Vagina (tissue), 2 donors: ENCODE measurements around the gene RAPGEF5.

Experiments used
- CTCF ChIP-seq, 3 experiments: fragments of 450-650 bp in 2 of 3; fragments of 200-600 bp in 1 of 3; sonication (generic) in 1 of 3; IDR thresholded peaks; one replicate each; pipeline ENCODE4 v1.5.1; 2017 to 2019; ENCODE audit warnings: antibody characterized with exemption in 3 of 3, mild to moderate bottlenecking in 2 of 3, moderate library complexity in 2 of 3
- POLR2A ChIP-seq, 2 donors: fragments of 450-650 bp; IDR thresholded peaks; one replicate each; pipeline ENCODE4 v1.6.1; 2017; ENCODE audit warnings: antibody characterized with exemption in 2 of 2, mild to moderate bottlenecking in 2 of 2, moderate library complexity in 2 of 2
- POLR2AphosphoS5 ChIP-seq, 2 donors: sonication (generic); formaldehyde crosslinking; IDR thresholded peaks; one replicate each; pipeline ENCODE4 v1.9.0; 2017; ENCODE audit warnings: antibody characterized with exemption in 2 of 2, mild to moderate bottlenecking in 2 of 2, low read depth in 1 of 2; ENCODE audit not compliant: insufficient read depth in 1 of 2

GRCh38 chr7:22179442-22179879 lies 177.5 kb downstream of the RAPGEF5 start:
- TF ChIP-seq POLR2A (IDR thresholded peaks at IDR 0.05) (no peak), CTCF (IDR thresholded peaks at IDR 0.05) (no peak), POLR2AphosphoS5 (IDR thresholded peaks at IDR 0.05; ENCODE audit: insufficient read depth in 1 of 2, low read depth in 1 of 2) (no peak)
